UCSD-AML1 (cell line): ENCODE data around the gene ASAP2.

Experiments
- DNase-seq: peaks from one replicate; lab custom pipeline; 2025; ENCODE audit not compliant: unreplicated experiment; lab: John Stamatoyannopoulos, UW

The ASAP2 gene

DNA sequence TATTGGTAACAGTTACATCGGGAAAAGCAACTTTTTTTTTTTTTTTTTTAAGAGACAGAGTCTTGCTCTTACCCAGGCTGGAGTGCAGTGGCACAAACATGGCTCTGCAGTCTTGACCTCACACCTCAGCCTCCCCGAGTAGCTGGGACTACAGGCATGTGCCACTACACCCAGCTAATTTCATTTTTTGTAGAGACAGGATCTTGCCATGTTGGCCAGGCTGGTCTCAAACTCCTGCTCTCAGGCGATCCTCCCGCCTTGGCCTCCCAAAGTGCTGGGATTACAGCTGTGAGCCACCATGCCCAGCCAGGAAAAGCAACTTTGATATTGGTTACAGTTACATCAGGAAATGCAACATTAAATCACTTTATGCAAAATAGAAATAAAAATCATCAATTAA lies 212.1 kb downstream of the ASAP2 start:
- no peak for DNase-seq

DNA sequence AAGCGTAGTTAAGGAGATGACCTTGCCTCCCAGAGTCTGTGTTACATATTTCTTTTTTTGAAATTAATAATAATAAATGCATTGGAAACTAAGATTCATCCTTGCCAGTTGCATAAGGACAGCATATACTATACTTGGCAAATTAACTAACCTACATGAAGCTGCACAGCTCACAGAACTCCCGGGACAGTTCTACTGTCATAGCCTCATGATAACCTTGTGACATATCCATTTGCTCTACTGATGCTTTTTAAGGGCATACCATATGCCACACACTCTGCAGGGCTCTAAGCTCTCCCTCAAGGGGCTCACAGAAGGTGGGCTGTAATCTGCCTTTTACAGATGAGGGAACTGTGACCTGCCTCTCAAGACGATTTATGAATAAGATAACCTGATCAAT lies 212.9 kb downstream of the ASAP2 start:
- DNase-seq, result no peak

DNA sequence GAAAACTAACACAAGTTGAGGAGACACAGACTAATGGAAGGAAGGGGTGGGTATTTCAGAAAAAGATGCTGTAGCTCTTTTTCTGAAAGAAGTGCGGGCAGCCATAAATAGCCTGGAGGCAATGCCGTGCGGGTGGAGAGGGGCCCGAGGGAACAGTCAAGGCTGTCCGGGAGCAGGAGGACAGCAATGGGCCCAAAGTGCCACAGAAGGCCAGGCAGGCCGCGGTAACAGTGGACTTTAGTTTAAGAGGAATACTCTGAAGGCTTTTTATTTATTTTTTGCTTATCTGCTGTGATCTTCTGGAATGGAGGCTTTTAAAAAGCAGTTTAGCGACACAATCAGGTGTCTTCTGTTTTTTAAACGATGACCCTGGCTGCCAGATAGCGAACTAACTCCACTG lies 213.9 kb downstream of the ASAP2 start:
- no peak for DNase-seq

DNA sequence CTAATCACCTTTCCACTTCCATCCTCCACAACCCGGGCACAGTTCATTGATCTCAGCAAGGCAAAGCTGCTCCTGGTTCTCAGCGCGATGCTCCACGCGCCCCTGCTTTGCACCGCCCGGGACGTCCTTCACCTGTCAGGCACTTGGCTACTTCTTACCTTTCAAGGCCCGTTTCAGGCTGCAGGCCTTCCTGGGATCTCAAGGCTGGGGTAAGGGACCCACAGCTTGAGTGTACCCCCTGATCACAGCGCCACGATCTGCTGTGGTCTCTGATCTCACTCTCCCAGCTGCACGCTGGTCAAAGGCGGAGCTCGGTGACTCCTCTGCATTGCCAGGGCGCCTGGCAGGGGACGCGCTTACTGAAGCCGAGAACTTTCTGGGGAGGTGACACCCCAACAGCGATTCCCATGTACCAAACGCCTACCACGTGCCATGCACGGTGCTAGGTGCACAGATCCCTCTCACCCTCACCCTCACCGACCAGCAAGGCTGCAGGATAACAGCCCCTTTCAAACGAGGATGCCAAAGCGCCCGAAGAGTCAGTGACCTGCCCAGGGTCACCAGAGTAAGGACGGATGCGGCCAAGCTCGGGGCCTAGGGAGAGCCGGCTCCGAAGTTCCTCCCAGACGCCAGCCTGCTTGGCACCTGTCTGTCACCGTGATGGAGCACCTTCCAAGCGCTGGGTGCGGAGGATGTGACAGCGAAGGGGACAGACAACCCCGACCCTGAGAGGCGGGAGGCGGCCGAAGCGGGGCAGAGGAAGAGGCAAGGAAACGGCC lies 215.9 kb downstream of the ASAP2 start:
- peak; percentile 61 for DNase-seq

DNA sequence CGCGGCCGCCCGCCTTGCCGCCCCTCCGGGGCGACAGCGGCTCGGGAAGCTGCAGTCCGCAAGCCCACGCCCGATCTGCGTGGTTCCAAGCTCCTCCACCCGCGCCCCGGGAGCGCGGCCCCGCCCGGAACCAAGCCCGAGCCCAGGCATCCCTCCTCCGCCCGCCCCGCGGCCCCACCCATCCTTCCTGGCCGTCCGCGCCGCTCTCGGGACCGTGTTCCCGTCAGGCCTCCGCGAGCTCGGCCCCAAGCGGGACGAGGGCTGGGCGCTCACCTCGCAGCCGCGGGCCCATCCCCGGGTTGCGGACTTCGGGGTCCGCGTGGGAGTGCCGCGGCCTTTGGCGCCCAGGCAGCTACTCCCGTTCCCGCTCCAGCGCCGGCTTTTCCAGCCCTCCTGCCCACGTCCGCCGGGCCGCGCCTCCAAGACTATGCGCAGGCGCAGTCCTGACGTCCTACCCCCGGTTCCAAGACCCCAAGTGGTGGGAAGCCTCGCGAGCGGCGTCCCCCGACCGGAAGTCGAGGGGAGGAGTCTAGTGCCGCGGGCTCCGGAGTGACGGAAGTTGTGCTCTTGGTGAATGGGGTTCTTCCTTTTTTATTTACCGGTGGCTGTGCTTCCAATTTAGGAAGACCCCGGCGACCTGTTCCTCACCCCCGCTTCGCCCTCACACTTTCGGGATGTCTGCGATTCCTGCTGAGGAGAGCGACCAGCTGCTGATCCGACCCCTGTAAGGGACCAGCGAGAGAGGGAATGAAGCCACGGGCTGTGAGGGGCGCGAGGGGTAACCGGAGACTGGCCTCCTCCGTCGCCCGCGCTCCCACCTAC lies 216.7 kb downstream of the ASAP2 start, which contains the start of the genes CPSF3 and ITGB1BP1:
CPSF3 (plus strand) TSS at position 555 of the 822 bp plus-strand sequence; CDS start at position 675, 120 bp downstream.
ITGB1BP1 (minus strand) TSS at position 429 of the 822 bp plus-strand sequence. CDS start 4,831 bp downstream, outside the sequence.
- peak; percentile 98 for DNase-seq

DNA sequence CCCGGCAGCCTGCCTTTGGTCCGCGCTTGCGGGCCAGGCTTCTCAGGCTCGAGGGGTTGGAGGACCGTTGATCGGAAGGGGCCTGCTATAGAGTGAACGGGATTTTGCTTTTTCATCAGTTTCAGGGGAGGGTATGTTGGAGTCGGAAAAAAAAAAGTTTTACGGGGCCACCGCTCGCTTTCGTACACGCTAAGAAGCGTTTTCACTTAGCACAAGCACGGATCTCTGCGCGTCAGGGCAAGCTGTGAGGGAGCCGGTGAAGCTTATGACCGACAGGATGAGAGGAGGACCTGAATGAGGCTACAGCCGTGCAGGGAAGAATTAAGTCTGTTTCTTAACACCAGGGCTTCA lies 217.3 kb downstream of the ASAP2 start:
- DNase-seq, result peak; percentile 57

DNA sequence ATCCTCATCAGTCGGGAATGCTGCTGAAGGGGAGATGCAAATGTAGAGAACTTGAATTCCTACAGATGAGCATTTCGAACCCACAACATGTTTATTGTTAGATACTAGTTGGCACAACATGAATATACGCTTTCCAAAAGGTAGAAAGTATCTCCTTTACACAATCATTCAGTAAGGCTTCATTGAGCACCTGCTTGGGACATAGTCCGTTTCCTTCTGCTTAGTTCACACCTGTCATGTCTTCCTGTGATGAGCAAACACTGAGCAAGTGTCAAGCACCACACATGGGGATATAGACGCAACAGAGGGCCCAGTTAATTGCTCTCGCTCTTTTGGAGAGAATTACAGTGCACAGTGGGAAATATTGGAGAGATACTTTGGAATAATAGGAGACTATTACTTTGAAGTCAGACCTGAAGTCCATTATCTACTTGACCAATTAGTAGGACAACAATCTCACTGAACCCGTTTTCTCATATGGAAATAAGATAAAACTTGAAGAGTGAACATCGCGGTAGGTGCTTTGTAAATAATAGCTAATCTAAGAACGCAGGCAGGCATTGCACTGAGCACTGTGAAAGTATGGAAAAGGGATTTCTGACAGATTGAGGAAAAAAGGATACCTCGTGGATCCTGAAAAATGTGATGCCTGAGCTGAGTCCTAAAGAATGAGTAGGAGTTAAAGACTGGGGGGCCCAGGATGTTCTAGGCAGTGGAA lies 218.0 kb downstream of the ASAP2 start:
- no peak for DNase-seq

DNA sequence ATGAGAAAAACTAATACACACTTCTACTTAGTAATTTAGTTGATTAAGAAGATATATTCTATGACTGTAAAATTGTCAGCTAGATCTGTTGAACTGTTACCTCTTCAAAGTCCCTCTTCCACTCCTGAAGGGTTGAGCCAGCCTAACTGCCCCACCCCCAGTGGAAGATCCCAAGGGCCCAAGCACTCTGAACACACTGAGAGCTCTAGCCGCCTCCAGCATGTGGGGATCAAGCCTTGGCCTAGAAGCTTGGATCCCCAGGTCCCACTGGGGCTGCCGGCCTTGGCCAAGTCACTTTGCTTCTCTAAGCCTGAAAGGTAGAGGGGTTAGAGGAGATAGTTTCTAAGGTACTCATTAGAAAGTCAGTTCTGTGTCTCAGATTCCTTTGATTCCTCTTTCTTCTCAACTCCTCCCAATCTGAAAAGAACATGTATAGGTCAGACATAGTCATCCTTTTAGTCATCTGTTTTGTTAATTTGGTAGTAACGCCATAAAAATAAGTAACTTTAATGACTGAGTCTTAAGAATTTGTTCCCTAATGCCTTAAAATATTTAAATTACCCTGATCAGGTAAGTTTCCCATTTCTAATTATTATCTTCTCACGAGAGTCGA lies 222.5 kb downstream of the ASAP2 start:
- no peak for DNase-seq

DNA sequence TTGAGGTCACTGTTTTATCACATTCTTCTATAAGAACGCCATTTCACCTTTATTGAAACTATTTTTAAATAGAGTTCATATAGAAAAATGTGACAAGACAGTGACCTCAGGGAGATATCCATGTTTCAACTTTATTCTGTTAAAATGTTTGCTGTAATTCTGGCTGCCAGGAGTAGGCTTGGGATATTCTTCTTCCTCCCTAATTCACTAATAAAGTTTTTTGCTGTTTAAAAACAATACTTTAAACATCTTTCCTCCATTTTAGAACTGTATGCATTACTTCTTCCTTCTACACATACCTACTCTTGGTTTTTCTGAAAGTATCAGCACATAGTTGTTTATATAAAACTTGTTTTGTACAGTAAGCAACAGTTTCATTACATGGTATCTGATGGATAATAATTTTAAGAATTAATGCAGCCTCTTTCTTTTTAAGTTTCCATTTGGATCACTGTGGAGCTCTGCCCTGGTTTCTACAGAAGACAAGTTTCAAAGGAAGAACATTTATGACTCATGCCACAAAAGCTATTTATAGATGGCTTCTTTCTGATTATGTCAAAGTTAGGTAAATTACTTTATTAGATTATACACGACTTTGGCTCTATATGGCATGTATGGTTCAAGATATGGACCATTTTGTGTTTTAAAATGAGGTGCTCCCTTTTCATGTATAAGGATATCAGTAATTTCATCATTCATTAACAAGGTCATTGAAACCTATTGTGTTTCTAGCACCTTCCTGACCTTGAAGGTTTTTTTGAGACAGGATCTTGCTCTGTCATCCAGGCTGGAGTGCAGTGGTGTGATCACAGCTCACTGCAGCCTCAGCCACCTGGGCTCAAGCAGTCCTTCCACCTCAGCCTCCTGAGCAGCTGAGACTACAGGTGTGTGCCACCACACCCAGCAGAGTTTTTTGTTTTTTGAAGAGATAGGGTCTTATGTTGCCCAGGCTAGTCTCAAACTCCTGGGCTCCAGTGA lies 224.0 kb downstream of the ASAP2 start:
- no peak for DNase-seq

DNA sequence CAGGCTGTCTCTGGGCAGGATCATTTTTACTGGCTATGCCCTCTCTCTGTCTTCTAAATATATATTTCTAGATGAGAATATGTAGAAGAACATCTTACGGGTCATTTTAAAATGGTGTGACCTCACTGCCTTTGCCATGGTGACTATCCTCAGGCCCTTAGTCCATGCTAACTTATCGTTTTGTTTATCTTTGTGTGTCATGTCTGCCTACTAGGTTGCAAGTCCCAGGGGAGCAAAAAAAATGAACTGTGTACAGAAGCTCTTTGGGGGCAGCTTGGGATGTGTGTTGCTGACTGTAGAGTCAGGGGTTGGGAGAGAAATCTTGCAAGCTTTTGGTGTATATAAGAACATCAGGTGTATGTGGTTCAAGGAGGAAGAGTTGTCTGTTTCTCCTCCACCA lies 227.9 kb downstream of the ASAP2 start:
- no peak for DNase-seq

DNA sequence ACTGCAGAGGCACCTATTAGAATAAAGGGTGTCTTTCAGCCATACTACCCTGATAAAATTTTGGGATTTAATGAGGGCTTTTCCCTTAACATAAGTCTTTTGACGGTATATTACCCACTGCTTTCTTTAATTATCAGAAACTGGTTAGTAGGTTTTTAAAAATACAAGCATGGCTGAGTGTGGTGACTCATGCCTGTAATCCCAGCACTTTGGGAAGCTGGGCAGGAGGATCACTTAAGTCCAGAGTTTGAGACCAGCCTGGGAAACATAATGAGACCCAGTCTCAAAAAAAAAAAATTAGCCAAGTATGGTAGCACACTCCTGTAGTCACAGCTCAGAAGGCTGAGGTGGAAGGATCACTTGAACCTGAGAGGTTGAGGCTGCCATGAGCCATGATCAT lies 232.9 kb downstream of the ASAP2 start:
- no peak for DNase-seq

DNA sequence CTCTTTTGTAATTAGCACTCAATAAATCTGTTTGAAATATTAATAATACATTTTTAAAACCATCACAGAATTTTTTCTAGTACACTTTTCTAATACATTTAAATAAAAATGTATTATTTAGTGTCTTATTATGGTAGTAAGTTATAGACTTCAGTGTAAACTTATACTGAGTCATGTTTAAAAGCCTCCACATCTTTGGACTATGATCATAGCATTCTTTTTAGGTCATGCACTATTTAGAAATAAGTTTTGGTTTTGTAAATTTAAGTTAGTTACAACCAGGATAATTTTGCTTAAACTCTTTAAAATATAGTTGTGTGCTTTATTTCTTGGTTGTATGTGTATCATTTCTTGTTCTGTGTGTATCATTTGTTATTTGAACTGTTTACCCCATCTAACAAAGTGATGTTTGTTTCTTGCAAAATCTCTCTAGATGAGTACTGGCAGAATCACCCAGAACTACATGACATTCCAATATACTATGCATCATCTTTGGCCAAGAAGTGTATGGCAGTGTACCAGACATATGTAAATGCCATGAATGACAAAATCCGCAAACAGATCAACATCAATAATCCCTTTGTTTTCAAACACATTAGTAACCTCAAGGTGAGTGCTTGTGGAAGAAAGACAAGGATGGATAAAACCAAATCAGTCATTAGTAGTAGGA lies 233.6 kb downstream of the ASAP2 start:
- no peak for DNase-seq

DNA sequence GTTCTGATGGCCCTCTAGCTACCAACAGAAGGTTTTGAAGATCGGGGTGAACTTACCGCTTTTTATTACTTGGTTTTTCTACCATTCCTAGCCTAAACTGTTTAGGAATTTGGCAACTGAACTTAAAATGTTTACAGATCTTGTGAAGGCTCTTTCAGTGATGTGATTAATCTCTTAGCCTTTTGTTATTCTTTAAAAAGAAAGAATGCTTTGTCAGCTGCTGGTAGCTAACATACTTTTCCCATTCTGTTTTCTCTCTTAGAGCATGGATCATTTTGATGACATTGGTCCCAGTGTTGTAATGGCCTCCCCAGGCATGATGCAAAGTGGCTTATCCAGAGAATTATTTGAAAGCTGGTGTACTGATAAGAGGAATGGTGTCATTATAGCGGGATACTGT lies 234.9 kb downstream of the ASAP2 start:
- no peak for DNase-seq

DNA sequence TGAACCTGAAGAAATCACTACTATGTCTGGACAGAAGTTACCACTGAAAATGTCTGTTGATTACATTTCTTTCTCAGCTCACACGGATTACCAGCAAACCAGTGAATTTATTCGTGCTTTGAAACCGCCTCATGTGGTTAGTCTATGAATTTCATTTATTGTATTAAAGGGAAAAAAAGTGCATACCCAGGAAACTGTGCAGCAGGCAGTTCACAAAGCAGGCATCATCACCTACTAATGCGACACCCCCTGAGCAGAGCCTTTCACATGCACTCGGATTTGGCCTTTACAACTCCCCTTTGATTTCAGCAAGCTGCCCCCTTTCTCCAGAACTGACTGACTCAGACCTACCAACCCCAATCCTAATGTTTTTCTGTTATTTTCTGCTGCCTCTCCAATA lies 236.9 kb downstream of the ASAP2 start:
- no peak for DNase-seq

DNA sequence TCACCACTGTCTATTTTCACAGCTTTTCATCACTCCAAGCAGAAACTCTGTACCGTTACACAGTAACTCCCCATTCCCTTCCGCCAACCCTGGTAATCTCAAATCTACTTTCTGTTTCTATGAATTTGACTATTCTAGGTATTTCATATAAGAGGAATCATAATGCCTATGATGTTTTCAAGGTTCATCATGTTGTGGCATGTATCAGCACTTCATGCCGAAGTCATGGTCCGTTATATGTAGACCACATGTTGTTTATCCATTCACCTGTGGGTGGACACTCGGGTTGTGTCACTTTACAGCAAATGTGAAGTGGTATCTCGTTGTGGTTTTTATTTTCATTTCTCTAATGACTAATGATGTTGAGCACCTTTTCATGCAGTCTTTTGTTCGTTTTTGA lies 238.5 kb downstream of the ASAP2 start:
- no peak for DNase-seq

DNA sequence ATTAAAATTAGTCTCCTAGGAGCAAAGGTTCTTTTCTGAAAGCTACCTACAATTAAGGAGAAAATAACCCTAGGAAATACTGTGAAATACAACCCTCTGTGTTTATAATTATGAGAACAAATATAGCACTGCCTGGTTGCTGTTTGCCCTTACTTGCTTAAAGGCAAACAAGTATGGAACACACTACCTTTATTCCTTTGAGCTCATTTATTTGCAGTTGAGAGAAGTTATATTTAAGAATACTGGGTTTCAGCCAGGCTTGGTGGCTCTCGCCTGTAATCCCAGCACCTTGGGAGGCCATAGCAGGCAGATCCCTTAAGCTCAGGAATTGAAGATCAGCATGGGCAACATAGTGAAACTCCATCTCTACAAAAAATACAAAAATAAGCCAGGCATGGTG lies 244.6 kb downstream of the ASAP2 start:
- no peak for DNase-seq
